H9 (cell line): Measurements from ENCODE around the gene NEUROD1. TPM values are rescaled to one million over a fixed set of nuclear protein-coding genes. Genes with fewer than 3 reads are reported as not detected.

Experiments
- DNase-seq: peaks from one replicate; pipeline ENCODE4 v3.0.0-alpha.2; 2017
- H2AFZ ChIP-seq: one replicate; pipeline ENCODE4 v1.6.1; 2013; ENCODE audit warnings: mild to moderate bottlenecking, low read length, control low read depth, moderate library complexity
- H2AK5ac ChIP-seq: 2 replicates; pipeline ENCODE4 v1.6.1; 2013; ENCODE audit warnings: low read length, control low read depth, mixed read lengths; ENCODE audit not compliant: insufficient read length
- H2BK120ac ChIP-seq: one replicate; pipeline ENCODE4 v1.6.1; 2013; ENCODE audit warnings: low read depth, mild to moderate bottlenecking, low read length, control low read depth, inconsistent platforms; ENCODE audit not compliant: poor library complexity, severe bottlenecking
- H2BK12ac ChIP-seq: 2 replicates; pipeline ENCODE4 v1.6.1; 2013; ENCODE audit warnings: low read length, control low read depth, mixed read lengths, low read depth; ENCODE audit not compliant: insufficient read length
- H2BK15ac ChIP-seq: 2 replicates; pipeline ENCODE4 v1.6.1; 2013; ENCODE audit warnings: low read depth, low read length, control low read depth
- H2BK20ac ChIP-seq: one replicate; pipeline ENCODE4 v1.6.1; 2013; ENCODE audit warnings: low read depth, mild to moderate bottlenecking, low read length, control low read depth, inconsistent platforms; ENCODE audit not compliant: poor library complexity, severe bottlenecking
- H2BK5ac ChIP-seq: 2 replicates; pipeline ENCODE4 v1.6.1; 2013; ENCODE audit warnings: low read length, control low read depth, mixed read lengths; ENCODE audit not compliant: insufficient read length
- H3K14ac ChIP-seq: 2 replicates; pipeline ENCODE4 v1.6.1; 2013; ENCODE audit warnings: low read length, control low read depth; ENCODE audit not compliant: insufficient read depth
- H3K18ac ChIP-seq: 2 replicates; pipeline ENCODE4 v1.6.1; 2013; ENCODE audit warnings: low read depth, mild to moderate bottlenecking, mixed read lengths, low read length, control low read depth; ENCODE audit not compliant: insufficient read length
- H3K23ac ChIP-seq: 2 replicates; pipeline ENCODE4 v1.6.1; 2013; ENCODE audit warnings: low read length, control low read depth, mixed read lengths, low read depth; ENCODE audit not compliant: insufficient read length
- H3K23me2 ChIP-seq: 2 replicates; pipeline ENCODE4 v1.6.1; 2013; ENCODE audit warnings: low read depth, mild to moderate bottlenecking, mixed read lengths, low read length, control low read depth; ENCODE audit not compliant: insufficient read length, poor library complexity, severe bottlenecking
- H3K27ac ChIP-seq: 2 replicates; pipeline ENCODE4 v1.5.1; 2013; ENCODE audit warnings: low read length, control low read depth, mixed read lengths, low read depth; ENCODE audit not compliant: insufficient read length
- H3K27me3 ChIP-seq: 2 replicates; pipeline ENCODE4 v1.6.1; 2013; ENCODE audit warnings: low read length, control low read depth, inconsistent platforms; ENCODE audit not compliant: insufficient read depth
- H3K4ac ChIP-seq: 2 replicates; pipeline ENCODE4 v1.6.1; 2013; ENCODE audit warnings: low read depth, mild to moderate bottlenecking, control low read depth, inconsistent platforms, low read length, moderate library complexity
- H3K4me1 ChIP-seq: 2 replicates; pipeline ENCODE4 v1.6.1; 2013; ENCODE audit warnings: low read length, control low read depth, inconsistent platforms; ENCODE audit not compliant: insufficient read depth
- H3K4me2 ChIP-seq: 2 replicates; pipeline ENCODE4 v1.6.1; 2013; ENCODE audit warnings: low read length, control low read depth, mixed read lengths; ENCODE audit not compliant: insufficient read length, insufficient read depth
- H3K56ac ChIP-seq: 2 replicates; pipeline ENCODE4 v1.6.1; 2013; ENCODE audit warnings: low read depth, mild to moderate bottlenecking, mixed read lengths, low read length, control low read depth; ENCODE audit not compliant: insufficient read length
- H3K79me1 ChIP-seq: 2 replicates; pipeline ENCODE4 v1.6.1; 2013; ENCODE audit warnings: low read depth, mild to moderate bottlenecking, moderate library complexity, low read length, control low read depth, inconsistent platforms; ENCODE audit not compliant: insufficient read depth, poor library complexity, severe bottlenecking
- H3K79me2 ChIP-seq: 2 replicates; pipeline ENCODE4 v1.6.1; 2013; ENCODE audit warnings: low read length, control low read depth, inconsistent platforms; ENCODE audit not compliant: insufficient read depth
- H3K9ac ChIP-seq: 2 replicates; pipeline ENCODE4 v1.6.1; 2013; ENCODE audit warnings: low read length, control low read depth, mixed read lengths; ENCODE audit not compliant: insufficient read length; ENCODE audit errors: extremely low read depth
- H3K9me3 ChIP-seq: one replicate; pipeline ENCODE4 v1.6.1; 2013; ENCODE audit warnings: low read depth, low read length, inconsistent platforms; ENCODE audit not compliant: control insufficient read depth
- H3T11ph ChIP-seq: one replicate; pipeline ENCODE4 v1.6.1; 2013; ENCODE audit warnings: mild to moderate bottlenecking, low read length, control low read depth, inconsistent platforms
- H4K20me1 ChIP-seq: one replicate; pipeline ENCODE4 v1.6.1; 2013; ENCODE audit not compliant: control insufficient read depth, insufficient read length, insufficient read depth
- H4K5ac ChIP-seq: 2 replicates; pipeline ENCODE4 v1.6.1; 2013; ENCODE audit warnings: low read depth, mild to moderate bottlenecking, mixed read lengths, low read length, control low read depth; ENCODE audit not compliant: insufficient read length
- H4K8ac ChIP-seq: replicated peaks from 2 replicates; pipeline ENCODE4 v1.6.1; 2013; ENCODE audit warnings: low read length, control low read depth, mixed read lengths, low read depth; ENCODE audit not compliant: insufficient read length
- H4K91ac ChIP-seq: 2 replicates; pipeline ENCODE4 v1.6.1; 2013; ENCODE audit warnings: low read depth, mild to moderate bottlenecking, moderate library complexity, mixed read lengths, low read length, control low read depth; ENCODE audit not compliant: insufficient read length
- H3K27ac Mint-ChIP-seq, 3 experiments: 2 replicates in 2 of 3; 3 replicates in 1 of 3; pipeline ENCODE4 v1.8.0; 2020 to 2021; ENCODE audit warnings: mixed read lengths in 3 of 3, mild to moderate bottlenecking in 1 of 3, moderate library complexity in 1 of 3
- H3K27me3 Mint-ChIP-seq: 2 replicates; pipeline ENCODE4 v1.8.0; 2021; ENCODE audit warnings: low read depth, mild to moderate bottlenecking, moderate library complexity, mixed read lengths
- H3K36me3 Mint-ChIP-seq, 3 experiments: 2 replicates in 2 of 3; 3 replicates in 1 of 3; pipeline ENCODE4 v1.8.0; 2020 to 2021; ENCODE audit warnings: low read depth in 3 of 3, mixed read lengths in 3 of 3; ENCODE audit not compliant: insufficient read depth in 1 of 3
- H3K4me1 Mint-ChIP-seq, 2 experiments: 2 replicates each; pipeline ENCODE4 v1.8.0; 2020; ENCODE audit warnings: mixed read lengths in 2 of 2
- H3K4me3 Mint-ChIP-seq, 2 experiments: 2 replicates in 1 of 2; 3 replicates in 1 of 2; pipeline ENCODE4 v1.8.0; 2020 to 2021; ENCODE audit warnings: mild to moderate bottlenecking in 2 of 2, mixed read lengths in 2 of 2, moderate library complexity in 1 of 2
- H3K9me3 Mint-ChIP-seq, 2 experiments: 2 replicates in 1 of 2; 3 replicates in 1 of 2; pipeline ENCODE4 v1.8.0; 2020; ENCODE audit warnings: mild to moderate bottlenecking in 2 of 2, mixed read lengths in 2 of 2, moderate library complexity in 1 of 2
- WGBS: extraction: QIAGEN DNeasy Blood & Tissue Kit; methylation state at CpG from one replicate; pipeline ENCODE4 v1.1.7; 2013; ENCODE audit warnings: missing lambda C conversion rate, low lambda C conversion rate, mixed read lengths; ENCODE audit not compliant: insufficient read length; ENCODE audit errors: extremely low coverage; 5-methylcytosine and 5-hydroxymethylcytosine counted together
- total RNA-seq: library from RNA; stranded (reverse); gene quantifications from 2 replicates; pipeline ENCODE4 v1.2.1, GENCODE V29; 2021
- TF ChIP-seq, protein P1 (sequence below): fragments of 200-600 bp; sonication (generic); conservative IDR thresholded peaks from 3 replicates; pipeline ENCODE4 v1.8.0; 2021; ENCODE audit warnings: antibody characterized with exemption, mild to moderate bottlenecking

The NEUROD1 gene
- total RNA-seq, 1 experiment from 2014 or later: not detected

GRCh38 chr2:181685150-181685688, 4.9 kb upstream of the NEUROD1 start:
- DNase-seq: peak; percentile 64
- Histone ChIP-seq H3T11ph (no peak overlapping the region), H2BK20ac (no peak overlapping the region), H4K91ac (no peak overlapping the region), H2AFZ (no peak overlapping the region), H2BK12ac (no peak overlapping the region), H3K79me1 (no peaks in the 10 kb centered on the region), H2AK5ac (no peak overlapping the region), H3K79me2 (no peaks in the 10 kb centered on the region), H2BK15ac (no peak overlapping the region), H3K9me3 (no peaks in the 10 kb centered on the region), H4K5ac (no peak overlapping the region), H3K4me1 (peaks cover 4% of the 10 kb centered on the region; the same call in 1 of the 2 replicates), H2BK5ac (no peak overlapping the region), H3K9ac (no peak overlapping the region), H3K23me2 (peaks cover 20% of the 10 kb centered on the region), H2BK120ac (no peak overlapping the region), H3K27me3 (peaks cover 52% of the 10 kb centered on the region), H4K8ac (no peak overlapping the region), H3K4me2 (peak overlapping the region; percentile 64), H3K56ac (no peak overlapping the region), H3K23ac (no peak overlapping the region), H3K14ac (no peak overlapping the region), H3K27ac (no peak overlapping the region), H3K18ac (no peak overlapping the region), H3K4ac (no peak overlapping the region), H4K20me1 (no peaks in the 10 kb centered on the region)
- no peak overlapping the region for H3K27ac Mint-ChIP-seq
- WGBS: no CpG with 5 or more reads among the region's 21 CpGs
- peak overlapping the region in 1 of 2 experiments; percentile 83; a peak in 3 of 5 replicates for H3K4me3 Mint-ChIP-seq
- H3K9me3 Mint-ChIP-seq: peaks cover 0 to 4% of the 10 kb centered on the region in 2 experiments; a peak in 3 of 5 replicates
- H3K27me3 Mint-ChIP-seq: peaks cover 100% of the 10 kb centered on the region
- H3K4me1 Mint-ChIP-seq: peaks cover 29 to 42% of the 10 kb centered on the region in 2 experiments
- no peaks in the 10 kb centered on the region for H3K36me3 Mint-ChIP-seq
- TF ChIP-seq, protein P1, sequence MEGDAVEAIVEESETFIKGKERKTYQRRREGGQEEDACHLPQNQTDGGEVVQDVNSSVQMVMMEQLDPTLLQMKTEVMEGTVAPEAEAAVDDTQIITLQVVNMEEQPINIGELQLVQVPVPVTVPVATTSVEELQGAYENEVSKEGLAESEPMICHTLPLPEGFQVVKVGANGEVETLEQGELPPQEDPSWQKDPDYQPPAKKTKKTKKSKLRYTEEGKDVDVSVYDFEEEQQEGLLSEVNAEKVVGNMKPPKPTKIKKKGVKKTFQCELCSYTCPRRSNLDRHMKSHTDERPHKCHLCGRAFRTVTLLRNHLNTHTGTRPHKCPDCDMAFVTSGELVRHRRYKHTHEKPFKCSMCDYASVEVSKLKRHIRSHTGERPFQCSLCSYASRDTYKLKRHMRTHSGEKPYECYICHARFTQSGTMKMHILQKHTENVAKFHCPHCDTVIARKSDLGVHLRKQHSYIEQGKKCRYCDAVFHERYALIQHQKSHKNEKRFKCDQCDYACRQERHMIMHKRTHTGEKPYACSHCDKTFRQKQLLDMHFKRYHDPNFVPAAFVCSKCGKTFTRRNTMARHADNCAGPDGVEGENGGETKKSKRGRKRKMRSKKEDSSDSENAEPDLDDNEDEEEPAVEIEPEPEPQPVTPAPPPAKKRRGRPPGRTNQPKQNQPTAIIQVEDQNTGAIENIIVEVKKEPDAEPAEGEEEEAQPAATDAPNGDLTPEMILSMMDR: no peak
